ENCODE measurements around the gene AP2B1.
"Not testable (repeated sequence)": the region's sequence is repeated elsewhere in the genome, so short reads cannot be mapped to it uniquely, and the experiment has no call there.

AP2B1 gene

GRCh38 chr17:35701491-35701890 lies 114.4 kb downstream of the AP2B1 start:
- Histone ChIP-seq H3K9me3 (ENCODE audit: control insufficient read depth, insufficient read depth, low read depth, low read length) (no peaks in the 10 kb centered on the region), H3K36me3 (ENCODE audit: control insufficient read depth in 2 of 2, insufficient read depth in 1 of 2, low read length in 2 of 2) (peaks cover 4 to 14% of the 10 kb centered on the region in 2 experiments), H3K27ac (ENCODE audit: extremely low read depth, low read depth, low read length) (no peak overlapping the region), H3K4me3 (ENCODE audit: low read depth, low read length) (no peak overlapping the region), H3K4me1 (ENCODE audit: control insufficient read depth, insufficient read depth, low read length) (0 out of 2 replicates have a peak, but pooled peaks cover 2% of the 10 kb centered on the region)
- CTCF ChIA-PET = interaction anchor here (0.7 to 1.0 kb wide), 2 partner anchors 46 to 103 kb away, joined by 3 read pairs; no protein-coding TSS in a partner anchor
- POLR2A ChIA-PET = no interaction called here
- no peak for TF ChIP-seq ZNF335 (tag by site-specific recombination; conservative IDR thresholded peaks at IDR 0.05)
- TF ChIP-seq ZNF404 (tag by site-specific recombination; IDR thresholded peaks at IDR 0.05) = no peak
- TF ChIP-seq ZNF24 (tag by site-specific recombination; IDR thresholded peaks at IDR 0.05) = no peak
- no peak for TF ChIP-seq AEBP2 (tag by site-specific recombination; IDR thresholded peaks at IDR 0.05; ENCODE audit: borderline replicate concordance)
- no peak for TF ChIP-seq ZSCAN30 (tag by site-specific recombination; IDR thresholded peaks at IDR 0.05)
- TF ChIP-seq YY2 (tag by site-specific recombination; IDR thresholded peaks at IDR 0.05) = no peak
- TF ChIP-seq BCL6B (tag by site-specific recombination; IDR thresholded peaks at IDR 0.05) = no peak
- no peak for TF ChIP-seq KLF16 (tag by site-specific recombination; IDR thresholded peaks at IDR 0.05)
- TF ChIP-seq ZNF843 (tag by site-specific recombination; IDR thresholded peaks at IDR 0.05) = no peak
- TF ChIP-seq ZNF610 (tag by site-specific recombination; IDR thresholded peaks at IDR 0.05; ENCODE audit: borderline replicate concordance) = no peak
- TF ChIP-seq ZNF239 (tag by site-specific recombination; IDR thresholded peaks at IDR 0.05) = no peak
- no peak for TF ChIP-seq ZNF654 (tag by site-specific recombination; IDR thresholded peaks at IDR 0.05; ENCODE audit: low read depth)
- no peak for TF ChIP-seq ZBTB48 (tag by site-specific recombination; IDR thresholded peaks at IDR 0.05)
- TF ChIP-seq ZNF76 (tag by site-specific recombination; IDR thresholded peaks at IDR 0.05; ENCODE audit: borderline replicate concordance, low read depth) = no peak
- TF ChIP-seq ZNF366 (tag by site-specific recombination; conservative IDR thresholded peaks at IDR 0.05) = no peak
- TF ChIP-seq ZNF692 (tag by site-specific recombination; IDR thresholded peaks at IDR 0.05) = no peak

- not testable (repeated sequence) for H3K36me3 ChIP-seq (ENCODE audit: control insufficient read depth in 2 of 2, insufficient read depth in 1 of 2, low read length in 2 of 2); H3K4me3 ChIP-seq (ENCODE audit: low read depth, low read length); H3K4me1 ChIP-seq (ENCODE audit: control insufficient read depth, insufficient read depth, low read length); H3K9me3 ChIP-seq (ENCODE audit: control insufficient read depth, insufficient read depth, low read depth, low read length); H3K27ac ChIP-seq (ENCODE audit: extremely low read depth, low read depth, low read length)
- CTCF ChIA-PET = interaction anchor here (0.7 kb wide), 1 partner anchor 114 kb away, joined by 3 read pairs; no protein-coding TSS in a partner anchor
- POLR2A ChIA-PET = interaction anchor here (1.3 kb wide), 1 partner anchor 29 kb away, joined by 3 read pairs; the partner anchor contains the start of gene RASL10B
- TF ChIP-seq ZNF146 (tag by site-specific recombination; IDR thresholded peaks at IDR 0.05) (peak; percentile 99), ZNF580 (tag by site-specific recombination; IDR thresholded peaks at IDR 0.05) (peak; percentile 87), ZNF280D (tag by site-specific recombination; IDR thresholded peaks at IDR 0.05) (peak; percentile 60; the same call in 1 of the 2 replicates)
Measured at GRCh38 chr17:35703308-35703707, 116.2 kb downstream of the AP2B1 start.
